Parathyroid adenoma (tissue), 2 donors: ENCODE measurements around the gene KLHL3.

Experiments used
- H2AFZ ChIP-seq: fragments of 300-600 bp; sonication (generic); one replicate; pipeline ENCODE4 v1.7.0; 2017; ENCODE audit warnings: antibody characterized with exemption, mild to moderate bottlenecking
- H3K27ac ChIP-seq: fragments of 300-600 bp; sonication (generic); one replicate; pipeline ENCODE4 v1.7.0; 2017
- H3K27me3 ChIP-seq: fragments of 300-600 bp; sonication (generic); one replicate; pipeline ENCODE4 v1.7.0; 2017; ENCODE audit warnings: low read length; ENCODE audit not compliant: control insufficient read depth, insufficient read depth
- H3K36me3 ChIP-seq: fragments of 300-600 bp; sonication (generic); one replicate; pipeline ENCODE4 v1.7.0; 2017; ENCODE audit warnings: low read length; ENCODE audit not compliant: control insufficient read depth, insufficient read depth
- H3K4me1 ChIP-seq: fragments of 300-600 bp; sonication (generic); one replicate; pipeline ENCODE4 v1.7.0; 2017; ENCODE audit warnings: control low read depth
- H3K4me2 ChIP-seq: fragments of 300-600 bp; sonication (generic); one replicate; pipeline ENCODE4 v1.7.0; 2017; ENCODE audit warnings: low read length
- H3K4me3 ChIP-seq: fragments of 300-600 bp; sonication (generic); one replicate; pipeline ENCODE4 v1.7.0; 2017; ENCODE audit warnings: low read depth, low read length
- H3K79me2 ChIP-seq: fragments of 300-600 bp; sonication (generic); one replicate; pipeline ENCODE4 v1.7.0; 2017; ENCODE audit warnings: control low read depth
- H3K9ac ChIP-seq: fragments of 300-600 bp; sonication (generic); one replicate; pipeline ENCODE4 v1.7.0; 2017; ENCODE audit warnings: mild to moderate bottlenecking
- H3K9me3 ChIP-seq: fragments of 300-600 bp; sonication (generic); one replicate; pipeline ENCODE4 v1.7.0; 2017; ENCODE audit warnings: low read length; ENCODE audit not compliant: control insufficient read depth
- CTCF ChIP-seq: fragments of 300-600 bp; sonication (generic); IDR thresholded peaks from one replicate; pipeline ENCODE4 v1.7.0; 2017; ENCODE audit warnings: antibody characterized with exemption, mild to moderate bottlenecking
- donor health status: primary hyperparathyroidism.

KLHL3 gene

GRCh38 chr5:137612576-137612975 is 123.3 kb downstream of the KLHL3 start:
- Histone ChIP-seq H3K79me2 (no peaks in the 10 kb centered on the region), H3K9ac (no peak overlapping the region), H3K4me1 (no peaks in the 10 kb centered on the region), H3K27me3 (no peaks in the 10 kb centered on the region), H3K36me3 (no peaks in the 10 kb centered on the region), H3K4me3 (no peak overlapping the region), H3K27ac (no peak overlapping the region), H2AFZ (no peak overlapping the region), H3K9me3 (no peaks in the 10 kb centered on the region), H3K4me2 (no peak overlapping the region)
- no peak for TF ChIP-seq CTCF

- Histone ChIP-seq H3K27me3 (no peaks in the 10 kb centered on the region), H3K4me1 (no peaks in the 10 kb centered on the region), H3K4me3 (no peak overlapping the region), H3K4me2 (no peak overlapping the region), H3K9ac (no peak overlapping the region), H3K9me3 (no peaks in the 10 kb centered on the region), H3K79me2 (no peaks in the 10 kb centered on the region), H3K27ac (no peak overlapping the region), H3K36me3 (no peaks in the 10 kb centered on the region), H2AFZ (no peak overlapping the region)
- TF ChIP-seq CTCF, result no peak
These were observed 124.0 kb downstream of the KLHL3 start for GRCh38 chr5:137611794-137612435.

- H2AFZ ChIP-seq, result no peak overlapping the region
- H3K9me3 ChIP-seq, result no peaks in the 10 kb centered on the region
- H3K4me3 ChIP-seq, result no peak overlapping the region
- H3K9ac ChIP-seq, result no peak overlapping the region
- H3K4me2 ChIP-seq, result no peak overlapping the region
- no peaks in the 10 kb centered on the region for H3K79me2 ChIP-seq
- no peak overlapping the region for H3K27ac ChIP-seq
- no peaks in the 10 kb centered on the region for H3K27me3 ChIP-seq
- H3K36me3 ChIP-seq, result no peaks in the 10 kb centered on the region
- TF ChIP-seq CTCF, result no peak
- no peaks in the 10 kb centered on the region for H3K4me1 ChIP-seq
These were observed 124.8 kb downstream of the KLHL3 start for GRCh38 chr5:137611011-137611580.

- no peak overlapping the region for H2AFZ ChIP-seq
- no peak overlapping the region for H3K27ac ChIP-seq
These were observed 125.3 kb downstream of the KLHL3 start for GRCh38 chr5:137610598-137610997.

More at GRCh38 chr5:137610598-137610997, 125.3 kb downstream of the KLHL3 start:
- no peaks in the 10 kb centered on the region for H3K9me3 ChIP-seq
- no peaks in the 10 kb centered on the region for H3K79me2 ChIP-seq
- no peak overlapping the region for H3K9ac ChIP-seq
- no peaks in the 10 kb centered on the region for H3K27me3 ChIP-seq
- no peak overlapping the region for H3K4me3 ChIP-seq
- no peaks in the 10 kb centered on the region for H3K4me1 ChIP-seq
- no peak overlapping the region for H3K4me2 ChIP-seq
- TF ChIP-seq CTCF, result no peak
- H3K36me3 ChIP-seq, result no peaks in the 10 kb centered on the region
